SK-N-SH (cell line): ENCODE results near the gene GPR107. TPM values are rescaled to one million over a fixed set of nuclear protein-coding genes. Genes with fewer than 3 reads are reported as not detected.

Source experiments
- CTCF ChIA-PET: fragments of 300-600, 350-600 bp; formaldehyde crosslinking; extraction: SDS; loops from one replicate; lab custom pipeline; 2021; lab: Yijun Ruan, JAX
- POLR2A ChIA-PET: fragments of 350-600 bp; sonication (Branson Sonifier 250); formaldehyde crosslinking; extraction: SDS; loops from one replicate; lab custom pipeline; 2020; ENCODE audit warnings: antibody characterized with exemption, inconsistent platforms; lab: Yijun Ruan, JAX
- DNase-seq: peaks from one replicate; pipeline ENCODE4 v3.0.0; 2012
- H2AFZ ChIP-seq: fragments of 200-600 bp; sonication (generic); 2 replicates; pipeline ENCODE4 v1.8.1; 2016; ENCODE audit warnings: antibody characterized with exemption, mild to moderate bottlenecking, low read depth
- H3F3A ChIP-seq: fragments of 200-600 bp; sonication (generic); replicated peaks from 2 replicates; pipeline ENCODE3; 2016; ENCODE audit warnings: antibody characterized with exemption, mild to moderate bottlenecking; ENCODE audit not compliant: insufficient read depth
- H3K27ac ChIP-seq, 2 experiments: fragments of 200-500 bp in 1 of 2; fragments of 200-600 bp in 1 of 2; sonication (Bioruptor generic) in 1 of 2; sonication (generic), shearing (Covaris generic) in 1 of 2; 2 replicates each; pipeline versions ENCODE4 v1.5.1 to v1.6.1; 2014 to 2016; ENCODE audit warnings: low read depth in 2 of 2, inconsistent platforms in 1 of 2, low read length in 1 of 2, mild to moderate bottlenecking in 1 of 2, mixed read lengths in 1 of 2
- H3K27me3 ChIP-seq: fragments of 200-600 bp; sonication (generic), shearing (Covaris generic); 2 replicates; pipeline ENCODE4 v1.6.1; 2016; ENCODE audit warnings: mixed run types; ENCODE audit not compliant: insufficient read depth
- H3K36me3 ChIP-seq, 2 experiments: fragments of 200-500 bp in 1 of 2; fragments of 200-600 bp in 1 of 2; sonication (Bioruptor generic) in 1 of 2; sonication (generic) in 1 of 2; replicated peaks in 1 of 2; 2 replicates each; pipeline versions ENCODE3 to v1.5.1; 2014 to 2016; ENCODE audit warnings: low read length in 1 of 2, mild to moderate bottlenecking in 1 of 2; ENCODE audit not compliant: insufficient read depth in 2 of 2, control insufficient read depth in 1 of 2
- H3K4me1 ChIP-seq, 2 experiments: fragments of 200-500 bp in 1 of 2; fragments of 200-600 bp in 1 of 2; sonication (Bioruptor generic) in 1 of 2; sonication (generic), shearing (Covaris generic) in 1 of 2; 2 replicates each; pipeline versions ENCODE4 v1.5.1 to v1.6.1; 2014 to 2016; ENCODE audit warnings: low read depth in 1 of 2, low read length in 1 of 2, mixed run types in 1 of 2; ENCODE audit not compliant: insufficient read depth in 2 of 2, control insufficient read depth in 1 of 2
- H3K4me2 ChIP-seq: fragments of 200-600 bp; sonication (generic), shearing (Covaris generic); 2 replicates; pipeline ENCODE4 v1.6.1; 2017; ENCODE audit warnings: mixed run types
- H3K4me3 ChIP-seq, 2 experiments: fragments of 200-500 bp in 1 of 2; fragments of 200-600 bp in 1 of 2; sonication (Bioruptor generic) in 1 of 2; sonication (generic), shearing (Covaris generic) in 1 of 2; 2 replicates each; pipeline versions ENCODE4 v1.5.1 to v1.8.1; 2014 to 2016; ENCODE audit warnings: low read depth in 2 of 2, inconsistent platforms in 1 of 2, low read length in 1 of 2, mild to moderate bottlenecking in 1 of 2, mixed read lengths in 1 of 2, moderate library complexity in 1 of 2
- H3K79me2 ChIP-seq: fragments of 200-600 bp; sonication (generic); 2 replicates; pipeline ENCODE4 v1.8.1; 2017; ENCODE audit warnings: mild to moderate bottlenecking; ENCODE audit not compliant: insufficient read depth
- H3K9ac ChIP-seq: fragments of 200-600 bp; sonication (generic); 2 replicates; pipeline ENCODE4 v1.6.1; 2017; ENCODE audit warnings: mixed run types
- H3K9me2 ChIP-seq: fragments of 200-600 bp; sonication (generic); 2 replicates; pipeline ENCODE4 v1.6.1; 2017; ENCODE audit warnings: mixed run types
- H3K9me3 ChIP-seq: fragments of 200-600 bp; sonication (generic); 2 replicates; pipeline ENCODE4 v1.6.1; 2017; ENCODE audit warnings: mixed run types, mild to moderate bottlenecking, moderate library complexity
- H4K20me1 ChIP-seq: fragments of 200-600 bp; sonication (generic); 2 replicates; pipeline ENCODE4 v1.6.1; 2017; ENCODE audit warnings: mild to moderate bottlenecking, mixed run types; ENCODE audit not compliant: insufficient read depth
- CTCF ChIP-seq: fragments of 200-600 bp; sonication (generic); IDR thresholded peaks from 2 replicates; pipeline ENCODE4 v1.6.1; 2017; ENCODE audit warnings: antibody characterized with exemption, mild to moderate bottlenecking, moderate library complexity
- FOXJ3 ChIP-seq: sonication (generic); formaldehyde crosslinking; IDR thresholded peaks from 2 replicates; pipeline ENCODE4 v1.5.1; 2020; ENCODE audit warnings: mild to moderate bottlenecking, missing genetic modification reagents
- GABPA ChIP-seq: IDR thresholded peaks from 2 replicates; pipeline ENCODE4 v1.4.0; 2012; ENCODE audit warnings: low read depth, mild to moderate bottlenecking
- GATA2 ChIP-seq: sonication (generic); formaldehyde crosslinking; IDR thresholded peaks from 2 replicates; pipeline ENCODE4 v1.5.0; 2020; ENCODE audit warnings: mild to moderate bottlenecking, missing genetic modification reagents
- JUND ChIP-seq: IDR thresholded peaks from 2 replicates; pipeline ENCODE4 v1.4.0; 2012
- NRF1 ChIP-seq: IDR thresholded peaks from 2 replicates; pipeline ENCODE4 v1.6.1; 2012; ENCODE audit warnings: low read depth, mild to moderate bottlenecking, low read length
- PBX3 ChIP-seq: IDR thresholded peaks from 2 replicates; pipeline ENCODE4; 2012
- RAD21 ChIP-seq: IDR thresholded peaks from 2 replicates; pipeline ENCODE4 v1.6.1; 2012; ENCODE audit warnings: mild to moderate bottlenecking, low read length
- REST ChIP-seq: IDR thresholded peaks from 2 replicates; pipeline ENCODE4 v1.6.1; 2012; ENCODE audit warnings: mild to moderate bottlenecking, low read depth, low read length, moderate library complexity
- RXRA ChIP-seq: IDR thresholded peaks from 2 replicates; pipeline ENCODE4 v1.4.0; 2012; ENCODE audit warnings: low read depth, mild to moderate bottlenecking, borderline replicate concordance
- WGBS: methylation state at CpG from one replicate; pipeline ENCODE4 v1.1.6; 2017; ENCODE audit warnings: low lambda C conversion rate; 5-methylcytosine and 5-hydroxymethylcytosine counted together
- polyA plus RNA-seq, 3 experiments: library from polyadenylated mRNA; depleted of rRNA; stranded (reverse); fragments of >200 nt; gene quantifications; 2 replicates each; pipeline ENCODE4 v1.2.3, GENCODE V29; 2012

GPR107 gene
- polyA plus RNA-seq, 1 of the 3 experiments (the other 2 are of a cell fraction), result 23.0 TPM

- ChIA-PET POLR2A (interaction anchor here (0.7 to 1.0 kb wide), 2 partner anchors 12 kb away, joined by 3 to 5 read pairs; no protein-coding TSS in a partner anchor), CTCF (interaction anchor here (1.2 to 1.7 kb wide), 4 partner anchors 12 to 79 kb away, joined by 4 to 5 read pairs (median 4); no protein-coding TSS in a partner anchor)
- peaks cover 28% of the 10 kb centered on the region for H3F3A ChIP-seq
- no peak for TF ChIP-seq FOXJ3
- no peak for TF ChIP-seq NRF1
- DNase-seq, result no peak
- H4K20me1 ChIP-seq, result peaks cover 77% of the 10 kb centered on the region
- WGBS, result 90% methylated on average over 10 of the region's 17 CpGs
- no peak overlapping the region for H3K4me3 ChIP-seq
- H3K27ac ChIP-seq, result peak overlapping the region; percentile 20 to 63; a peak in 3 of 4 replicates
- H3K79me2 ChIP-seq, result peaks cover 97% of the 10 kb centered on the region
- no peak overlapping the region for H3K9ac ChIP-seq
- peaks cover 0 to under 1% of the 10 kb centered on the region in 2 experiments for H3K36me3 ChIP-seq
- peaks cover 43% of the 10 kb centered on the region in 2 experiments; a peak in 3 of 4 replicates for H3K4me1 ChIP-seq
- no peaks in the 10 kb centered on the region for H3K9me3 ChIP-seq
- no peaks in the 10 kb centered on the region for H3K27me3 ChIP-seq
- no peak overlapping the region for H2AFZ ChIP-seq
- peak overlapping the region; percentile 83; the same call in 1 of the 2 replicates for H3K4me2 ChIP-seq
- no peaks in the 10 kb centered on the region for H3K9me2 ChIP-seq
Measured at GRCh38 chr9:130185490-130186031, 131.9 kb downstream of the GPR107 start.

- H3K36me3 ChIP-seq, result no peaks in the 10 kb centered on the region
- peak overlapping the region; percentile 83 for H3K4me2 ChIP-seq
- peaks cover 28% of the 10 kb centered on the region for H3F3A ChIP-seq
- no peak for TF ChIP-seq RXRA
- no peak for TF ChIP-seq CTCF
- TF ChIP-seq RAD21, result no peak
- no peak for TF ChIP-seq REST
- TF ChIP-seq JUND, result no peak
- TF ChIP-seq GABPA, result no peak
- TF ChIP-seq PBX3, result no peak
- no peak for TF ChIP-seq GATA2 (CRISPR knock-in tag)
- TF ChIP-seq, all 33 proteins: peak for 0
- H3K27me3 ChIP-seq, result no peaks in the 10 kb centered on the region
- no peaks in the 10 kb centered on the region for H3K9me2 ChIP-seq
- DNase-seq, result peak; percentile 53
- no peak overlapping the region for H2AFZ ChIP-seq
- ChIA-PET CTCF (interaction anchor here (1.2 to 1.7 kb wide), 4 partner anchors 12 to 80 kb away, joined by 4 to 5 read pairs (median 4); no protein-coding TSS in a partner anchor), POLR2A (interaction anchor here (0.7 kb wide), 1 partner anchor 12 kb away, joined by 3 read pairs; no protein-coding TSS in a partner anchor)
- peaks cover 43 to 48% of the 10 kb centered on the region in 2 experiments; a peak in 3 of 4 replicates for H3K4me1 ChIP-seq
- H4K20me1 ChIP-seq, result peaks cover 77% of the 10 kb centered on the region
- 74% methylated on average over 6 of the region's 6 CpGs for WGBS
- H3K9me3 ChIP-seq, result no peaks in the 10 kb centered on the region
- H3K79me2 ChIP-seq, result peaks cover 97% of the 10 kb centered on the region
- H3K9ac ChIP-seq, result no peak overlapping the region
- peak overlapping the region; percentile 20 to 63; a peak in 3 of 4 replicates for H3K27ac ChIP-seq
- H3K4me3 ChIP-seq, result no peak overlapping the region
Measured at GRCh38 chr9:130186051-130186450, 132.3 kb downstream of the GPR107 start.
